ENCODE measurements around the gene GPR137. TPM values are rescaled to one million over a fixed set of nuclear protein-coding genes. Genes with fewer than 3 reads are reported as not detected.

GPR137 gene
- polyA plus RNA-seq, 1 donor from 2014 or later: 34.1 TPM

DNA sequence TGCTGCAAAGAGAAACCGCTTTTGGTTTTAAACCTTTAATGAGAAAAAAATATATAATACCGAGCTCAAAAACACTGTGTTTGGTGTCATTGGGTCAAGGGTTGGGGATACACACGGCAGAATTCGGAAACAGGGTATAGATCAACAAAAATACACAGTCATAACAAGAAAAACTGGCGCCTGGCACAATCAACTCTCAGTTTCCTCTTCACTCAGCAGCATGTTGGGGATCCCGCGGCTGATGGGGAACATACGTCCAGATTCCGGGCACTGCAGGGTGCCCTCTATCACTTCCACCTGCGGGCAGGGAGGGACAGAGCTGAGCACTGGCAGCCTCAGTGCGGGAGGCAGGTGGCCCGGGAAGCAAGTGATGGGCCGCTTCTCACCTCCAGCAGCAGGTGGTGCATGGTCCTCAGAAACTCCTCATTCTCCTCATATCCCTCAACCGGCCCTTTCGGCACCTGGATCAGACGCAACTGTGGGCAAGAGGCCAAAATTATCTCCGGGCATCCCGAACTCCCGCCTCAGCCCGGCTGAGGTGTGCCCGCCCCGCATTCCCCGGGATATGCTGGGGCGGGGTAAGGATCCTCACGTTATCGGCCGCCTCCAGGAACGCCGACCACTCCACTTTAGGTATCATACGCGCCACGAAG is 31.1 kb downstream of the GPR137 start:
- H3K27ac ChIP-seq (ENCODE audit: low read length): peak overlapping the region; percentile 98
- H2AFZ ChIP-seq (ENCODE audit: low read depth, low read length): no peak overlapping the region
- H3K36me3 ChIP-seq (ENCODE audit: insufficient read depth, low read length): no peaks in the 10 kb centered on the region

More for the DNA sequence above, 31.1 kb downstream of the GPR137 start:
- Histone ChIP-seq H3K27me3 (ENCODE audit: insufficient read depth, low read depth, low read length) (no peaks in the 10 kb centered on the region), H3F3A (ENCODE audit: insufficient read depth, low read length, poor library complexity, severe bottlenecking) (no peaks in the 10 kb centered on the region), H3K4me3 (ENCODE audit: low read length) (peak overlapping the region; percentile 99), H3K9me2 (ENCODE audit: insufficient read depth, low read length) (no peaks in the 10 kb centered on the region), H3K9ac (ENCODE audit: low read length) (peak overlapping the region; percentile 99), H3K9me3 (ENCODE audit: low read length) (no peaks in the 10 kb centered on the region), H4K20me1 (ENCODE audit: insufficient read depth) (no peaks in the 10 kb centered on the region), H3K79me2 (replicated peaks; ENCODE audit: insufficient read depth, low read length) (peaks cover 13% of the 10 kb centered on the region), H3K4me2 (ENCODE audit: low read length) (peak overlapping the region; percentile 79)
- no peak for TF ChIP-seq POLR2AphosphoS5 (IDR thresholded peaks at IDR 0.05)
- no peak for TF ChIP-seq SMC3 (conservative IDR thresholded peaks at IDR 0.05; ENCODE audit: poor library complexity)
- TF ChIP-seq REST (IDR thresholded peaks at IDR 0.05; ENCODE audit: borderline replicate concordance): no peak
- no peak for TF ChIP-seq MXI1 (conservative IDR thresholded peaks at IDR 0.05; ENCODE audit: poor library complexity, severe bottlenecking)
- no peak for TF ChIP-seq EP300 (conservative IDR thresholded peaks at IDR 0.05; ENCODE audit: poor library complexity, severe bottlenecking)
- TF ChIP-seq RAD21 (conservative IDR thresholded peaks at IDR 0.05): no peak
- no peak for TF ChIP-seq EZH2 (IDR thresholded peaks at IDR 0.05; ENCODE audit: borderline replicate concordance, insufficient read depth, low read length, poor library complexity, severe bottlenecking)
- TF ChIP-seq TAF1 (IDR thresholded peaks at IDR 0.05; ENCODE audit: low read depth): no peak
- no peak for TF ChIP-seq CTCF (IDR thresholded peaks at IDR 0.05; ENCODE audit: poor library complexity, severe bottlenecking)

Data from neural cell (in vitro differentiated cells).